ENCODE data around the gene GNAQ.

GNAQ gene

DNA sequence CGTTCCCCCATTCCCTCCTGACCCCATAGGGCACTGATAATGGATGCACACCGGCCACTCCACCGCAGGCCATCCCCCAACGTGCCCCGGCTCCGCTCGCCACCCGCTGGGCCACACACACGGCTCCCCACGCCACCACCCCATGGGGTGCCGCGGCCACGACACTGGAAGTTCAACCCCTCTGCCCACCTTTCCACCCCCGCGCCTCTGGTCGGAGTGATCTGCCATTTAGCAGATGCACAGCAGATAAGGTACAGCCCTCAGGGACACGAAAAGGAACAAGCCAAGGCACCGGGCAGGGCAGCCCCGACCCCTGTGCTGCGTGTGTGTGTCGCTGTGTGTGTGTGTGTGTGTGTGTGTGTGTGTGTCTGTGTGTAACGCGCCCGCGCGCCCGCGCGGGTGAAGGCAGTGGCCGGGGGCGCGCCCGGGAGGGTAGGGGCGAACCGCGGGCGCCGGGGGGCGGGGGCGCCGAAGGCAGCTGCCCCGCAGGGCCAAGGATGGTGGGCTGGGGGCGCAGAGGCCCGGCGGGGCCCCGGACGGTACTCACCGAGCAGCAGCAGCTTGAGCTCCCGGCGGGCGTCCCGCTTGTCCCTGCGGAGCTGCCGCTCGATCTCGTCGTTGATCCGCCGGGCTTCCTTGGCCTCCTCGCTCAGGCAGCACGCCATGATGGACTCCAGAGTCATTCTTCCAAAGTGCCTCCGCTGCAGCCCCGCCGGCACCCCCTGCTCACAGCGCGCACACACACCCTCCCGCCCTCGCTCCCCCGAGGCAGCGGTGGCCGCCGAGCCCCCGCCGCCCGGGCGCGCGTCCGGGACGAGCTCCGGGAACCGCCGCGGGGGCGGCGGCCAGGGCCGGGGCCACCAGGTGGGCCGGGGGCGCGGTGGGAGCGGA is 813 bp downstream of the GNAQ start:
- DNase-seq = peak; percentile 65

- peak; percentile 11 for DNase-seq
Observed at GRCh38 chr9:78030296-78030552, 1.4 kb downstream of the GNAQ start.

GRCh38 chr9:78029551-78030295 is 1.9 kb downstream of the GNAQ start:
- no peak for DNase-seq

GRCh38 chr9:78028926-78029325 is 2.7 kb downstream of the GNAQ start:
- no peak for DNase-seq

GRCh38 chr9:78026947-78027346 is 4.7 kb downstream of the GNAQ start:
- no peak for DNase-seq

GRCh38 chr9:78026416-78026815 is 5.2 kb downstream of the GNAQ start:
- DNase-seq = no peak

GRCh38 chr9:78025186-78025585 is 6.4 kb downstream of the GNAQ start:
- no peak for DNase-seq

- DNase-seq = no peak
Observed at GRCh38 chr9:78023003-78023741, 8.4 kb downstream of the GNAQ start.

DNA sequence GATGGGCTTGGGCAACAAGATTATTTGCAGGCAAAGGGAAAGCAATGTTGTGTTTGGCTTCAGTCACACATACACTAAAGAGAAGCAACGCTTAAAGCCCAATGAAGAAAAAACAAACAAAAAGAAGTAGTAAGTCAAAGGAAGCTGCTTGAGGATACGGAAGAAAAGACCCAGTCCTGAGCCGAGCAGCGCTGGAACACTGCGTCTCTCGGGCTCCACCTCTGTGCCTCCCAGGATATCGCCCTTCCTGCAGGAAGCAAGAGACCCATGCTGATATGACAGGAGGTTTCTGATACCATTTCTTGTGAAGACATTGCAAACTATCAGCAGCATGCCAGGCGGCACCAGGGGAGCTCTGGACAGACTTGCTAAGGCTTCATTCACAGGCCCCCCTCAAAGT is 9.9 kb downstream of the GNAQ start:
- DNase-seq = no peak

GRCh38 chr9:78017190-78017693 is 14.4 kb downstream of the GNAQ start:
- DNase-seq = no peak

DNA sequence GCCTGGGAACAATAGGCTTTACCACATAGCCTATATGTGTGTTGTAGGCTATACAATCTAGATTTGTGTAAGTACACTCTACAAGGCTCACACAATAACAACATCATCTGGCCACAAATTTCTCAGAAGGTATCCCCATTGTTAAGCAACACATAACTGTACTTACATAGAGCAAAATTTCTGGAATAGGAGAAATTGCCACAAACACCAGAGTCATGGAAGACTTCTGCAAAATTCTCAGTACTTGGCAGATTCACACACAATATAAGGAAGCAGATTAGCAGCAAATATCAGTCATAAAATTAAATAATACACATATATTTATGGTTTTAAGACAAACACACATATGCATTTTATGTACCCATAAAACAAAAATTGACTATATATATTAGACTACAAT is 16.4 kb downstream of the GNAQ start:
- no peak for DNase-seq

DNA sequence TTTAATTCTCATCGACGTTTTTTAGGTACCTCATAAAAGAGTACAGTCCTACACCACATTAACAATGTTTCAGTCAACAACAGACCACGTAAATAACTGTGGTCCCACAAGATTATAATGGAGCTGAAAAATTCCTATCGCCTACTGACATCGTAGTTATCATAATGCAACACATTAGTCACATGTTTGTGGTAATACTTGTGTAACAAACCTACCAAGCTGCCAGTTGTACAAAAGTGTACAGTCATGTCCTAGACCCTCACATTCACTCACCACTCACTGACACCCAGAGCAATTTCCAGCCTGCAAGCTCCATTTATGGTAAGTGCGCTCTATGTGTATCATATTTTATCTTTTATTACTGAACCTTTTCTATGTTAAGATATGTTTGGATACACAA is 16.8 kb downstream of the GNAQ start:
- no peak for DNase-seq

DNA sequence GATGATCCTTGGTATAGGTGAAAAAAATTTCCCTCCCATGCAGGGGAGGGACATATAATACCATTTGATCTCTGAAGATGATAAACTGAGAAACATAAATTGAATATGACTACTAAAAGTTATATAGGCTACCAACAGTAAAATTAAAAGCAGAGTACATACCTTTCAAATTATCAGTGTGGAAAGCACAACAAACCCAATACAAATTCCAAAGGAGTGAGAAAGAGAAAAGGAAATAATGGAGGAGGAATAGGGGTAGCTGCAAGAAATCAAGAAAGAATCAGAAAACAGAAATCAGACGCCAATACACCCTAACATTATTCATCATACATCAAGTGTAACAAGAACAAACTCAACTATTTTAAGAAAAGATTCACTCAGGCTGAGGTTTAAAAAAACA is 17.7 kb downstream of the GNAQ start:
- DNase-seq = no peak

- DNase-seq = no peak
Observed at GRCh38 chr9:78011049-78011448, 20.6 kb downstream of the GNAQ start.

DNA sequence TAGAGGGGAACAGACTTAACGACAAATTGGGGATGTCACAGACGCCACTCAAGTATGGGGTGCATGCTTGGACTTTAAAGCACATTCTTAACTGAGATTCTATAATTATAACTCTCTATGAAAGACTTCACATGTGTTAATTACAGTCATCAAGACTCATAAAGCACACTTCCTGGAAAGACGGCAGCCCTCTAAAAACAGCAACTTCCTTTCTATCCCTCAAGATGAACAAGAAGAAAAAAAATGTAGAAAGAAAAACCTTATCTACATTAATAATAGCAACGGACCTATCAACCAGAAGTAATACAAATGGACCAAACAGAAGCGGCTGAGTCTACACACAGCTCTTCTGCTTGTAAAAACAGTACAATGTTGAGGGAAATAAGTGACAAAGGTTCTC is 21.2 kb downstream of the GNAQ start:
- DNase-seq = no peak

GRCh38 chr9:78009186-78009585 is 22.4 kb downstream of the GNAQ start:
- DNase-seq = no peak

DNA sequence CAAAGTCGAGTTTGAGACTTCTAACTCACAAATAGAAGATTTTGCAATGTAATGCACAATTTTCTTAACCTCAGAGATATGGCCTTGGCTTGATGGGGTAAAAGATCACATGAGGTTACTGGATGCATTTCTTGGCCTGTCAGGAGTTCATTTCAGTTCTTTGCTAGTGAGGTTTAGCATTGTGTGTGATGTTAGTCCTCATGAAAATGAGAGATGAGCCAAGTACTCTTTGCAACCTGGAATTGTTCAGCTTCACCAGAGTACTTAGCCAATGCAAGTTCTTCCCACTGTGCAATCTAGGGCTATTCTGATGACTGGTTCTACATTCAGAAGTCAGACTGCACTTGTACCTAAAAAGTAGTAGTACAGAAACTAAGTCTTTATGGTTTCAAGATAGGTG is 24.9 kb downstream of the GNAQ start:
- DNase-seq = no peak

GRCh38 chr9:78005231-78006002 is 26.2 kb downstream of the GNAQ start:
- DNase-seq = no peak

GRCh38 chr9:78004478-78005229 is 27.0 kb downstream of the GNAQ start:
- no peak for DNase-seq

DNA sequence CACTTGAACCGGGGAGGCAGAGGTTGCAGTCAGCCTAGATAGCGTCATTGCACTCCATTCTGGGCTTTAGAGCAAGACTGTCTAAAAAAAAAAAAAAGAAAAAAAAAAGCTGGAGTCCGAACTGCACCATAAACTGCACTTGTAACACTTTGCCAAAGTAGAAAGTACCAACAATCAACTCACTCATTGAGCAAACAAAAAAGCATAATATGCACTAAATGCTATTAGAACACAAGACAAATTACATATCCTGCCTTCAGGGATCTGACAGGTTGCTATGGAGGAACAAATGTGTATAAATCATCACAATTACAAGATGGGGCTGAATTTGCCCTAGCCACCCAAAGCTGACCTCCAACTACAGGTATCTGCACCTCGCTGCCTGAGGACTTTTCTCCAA is 27.9 kb downstream of the GNAQ start:
- no peak for DNase-seq

GRCh38 chr9:78001946-78002731 is 29.5 kb downstream of the GNAQ start:
- no peak for DNase-seq
